Neural crest cell (in vitro differentiated cells): Measurements from ENCODE around the gene USF1. TPM values are rescaled to one million over a fixed set of nuclear protein-coding genes. Genes with fewer than 3 reads are reported as not detected.

Experiments
- DNase-seq: peaks from one replicate; pipeline ENCODE4 v3.0.0; 2021; ENCODE audit warnings: low read depth, mixed read lengths, low spot score
- H3K27ac Mint-ChIP-seq: one replicate; pipeline ENCODE4 v1.8.0; 2021; ENCODE audit warnings: mild to moderate bottlenecking, mixed read lengths; ENCODE audit not compliant: unreplicated experiment
- H3K27me3 Mint-ChIP-seq: 2 replicates; pipeline ENCODE4 v1.8.0; 2021; ENCODE audit warnings: low read depth, mild to moderate bottlenecking, mixed read lengths
- H3K36me3 Mint-ChIP-seq: 2 replicates; pipeline ENCODE4 v1.8.0; 2021; ENCODE audit warnings: low read depth, mild to moderate bottlenecking, mixed read lengths
- H3K4me1 Mint-ChIP-seq: 2 replicates; pipeline ENCODE4 v1.8.0; 2021; ENCODE audit warnings: mixed read lengths
- H3K4me3 Mint-ChIP-seq: one replicate; pipeline ENCODE4 v1.8.0; 2021; ENCODE audit warnings: mild to moderate bottlenecking, mixed read lengths
- H3K9me3 Mint-ChIP-seq: 2 replicates; pipeline ENCODE4 v1.8.0; 2021; ENCODE audit warnings: mixed read lengths
- total RNA-seq: library from RNA; stranded (reverse); gene quantifications from 2 replicates; pipeline ENCODE4 v1.2.1, GENCODE V29; 2021
- TF ChIP-seq, protein P1 (sequence below): fragments of 200-600 bp; sonication (generic); conservative IDR thresholded peaks from 2 replicates; pipeline ENCODE4 v1.5.0; 2021; ENCODE audit warnings: antibody characterized with exemption, mild to moderate bottlenecking

Gene USF1
- total RNA-seq, 1 donor from 2014 or later = 87.7 TPM

DNA sequence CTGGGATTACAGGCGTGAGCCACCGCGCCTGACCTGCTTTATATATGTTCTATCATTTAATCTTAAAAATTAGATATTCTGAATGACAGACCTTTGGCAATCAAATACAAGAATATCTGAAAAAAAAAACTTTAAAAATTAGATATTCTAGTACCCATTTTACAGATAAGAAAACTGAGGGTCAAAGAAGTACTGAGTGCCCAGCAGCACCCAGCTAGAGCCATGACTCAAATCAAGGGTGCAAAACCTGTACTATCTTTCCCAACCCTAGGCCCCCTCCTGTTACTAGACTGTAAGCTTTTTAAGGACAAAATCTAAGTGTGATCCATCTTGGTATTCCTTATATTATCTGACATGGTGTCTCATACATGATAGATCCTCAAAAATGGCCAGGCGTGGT, 15.6 kb upstream of the USF1 start:
- no peaks in the 10 kb centered on the region for H3K4me1 Mint-ChIP-seq

DNA sequence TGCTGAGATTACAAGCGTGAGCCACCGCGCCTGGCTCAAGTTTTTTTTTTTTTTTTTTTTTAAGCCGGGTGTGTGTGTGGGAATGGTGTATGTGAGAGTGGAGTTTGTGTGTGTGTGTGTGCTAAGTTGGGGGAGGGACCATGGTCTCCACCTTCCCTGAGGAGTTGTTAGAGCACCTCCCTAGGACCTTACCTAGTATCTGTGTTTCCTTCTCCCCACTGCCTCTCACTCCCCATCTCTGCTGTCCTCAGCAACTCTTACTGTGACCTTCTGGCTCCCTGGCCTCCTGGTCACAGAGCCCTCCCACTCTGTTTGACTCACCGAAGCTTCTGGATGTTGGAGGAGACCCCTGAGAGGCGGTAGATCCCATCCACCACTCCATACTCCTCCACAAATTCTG, 13.5 kb upstream of the USF1 start:
- H3K4me1 Mint-ChIP-seq = no peaks in the 10 kb centered on the region
- no peaks in the 10 kb centered on the region for H3K36me3 Mint-ChIP-seq
- H3K4me3 Mint-ChIP-seq = no peak overlapping the region
- no peak overlapping the region for H3K27ac Mint-ChIP-seq
- no peak for DNase-seq
- H3K27me3 Mint-ChIP-seq = peaks cover 20% of the 10 kb centered on the region
- H3K9me3 Mint-ChIP-seq = no peaks in the 10 kb centered on the region
- TF ChIP-seq, protein P1, sequence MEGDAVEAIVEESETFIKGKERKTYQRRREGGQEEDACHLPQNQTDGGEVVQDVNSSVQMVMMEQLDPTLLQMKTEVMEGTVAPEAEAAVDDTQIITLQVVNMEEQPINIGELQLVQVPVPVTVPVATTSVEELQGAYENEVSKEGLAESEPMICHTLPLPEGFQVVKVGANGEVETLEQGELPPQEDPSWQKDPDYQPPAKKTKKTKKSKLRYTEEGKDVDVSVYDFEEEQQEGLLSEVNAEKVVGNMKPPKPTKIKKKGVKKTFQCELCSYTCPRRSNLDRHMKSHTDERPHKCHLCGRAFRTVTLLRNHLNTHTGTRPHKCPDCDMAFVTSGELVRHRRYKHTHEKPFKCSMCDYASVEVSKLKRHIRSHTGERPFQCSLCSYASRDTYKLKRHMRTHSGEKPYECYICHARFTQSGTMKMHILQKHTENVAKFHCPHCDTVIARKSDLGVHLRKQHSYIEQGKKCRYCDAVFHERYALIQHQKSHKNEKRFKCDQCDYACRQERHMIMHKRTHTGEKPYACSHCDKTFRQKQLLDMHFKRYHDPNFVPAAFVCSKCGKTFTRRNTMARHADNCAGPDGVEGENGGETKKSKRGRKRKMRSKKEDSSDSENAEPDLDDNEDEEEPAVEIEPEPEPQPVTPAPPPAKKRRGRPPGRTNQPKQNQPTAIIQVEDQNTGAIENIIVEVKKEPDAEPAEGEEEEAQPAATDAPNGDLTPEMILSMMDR = no peak

More for the DNA sequence above, 15.6 kb upstream of the USF1 start:
- no peak for DNase-seq
- TF ChIP-seq, protein P1 = no peak
- H3K36me3 Mint-ChIP-seq = no peaks in the 10 kb centered on the region
- H3K9me3 Mint-ChIP-seq = no peaks in the 10 kb centered on the region
- no peak overlapping the region for H3K4me3 Mint-ChIP-seq
- no peak overlapping the region for H3K27ac Mint-ChIP-seq
- H3K27me3 Mint-ChIP-seq = peaks cover 24% of the 10 kb centered on the region

DNA sequence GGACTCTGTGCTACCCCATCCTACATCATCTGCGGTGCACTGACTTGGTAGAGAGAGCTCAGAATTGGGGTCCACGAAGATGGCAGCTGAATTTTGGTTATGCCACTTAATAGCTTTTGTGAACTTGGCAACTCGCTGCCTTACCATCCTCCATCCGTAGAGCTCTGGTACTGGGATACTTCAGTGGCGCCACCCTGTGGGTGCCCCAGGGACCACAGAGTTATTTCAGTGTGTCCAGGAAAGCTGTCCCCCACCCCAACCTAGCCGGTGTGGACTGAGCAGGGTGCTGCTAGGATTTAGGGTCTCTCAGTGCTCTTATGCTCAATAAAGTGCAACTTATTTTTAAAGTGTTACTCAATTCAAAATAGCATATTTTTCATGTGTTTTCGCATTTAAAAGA, 9.0 kb upstream of the USF1 start:
- Mint-ChIP-seq H3K27me3 (peaks cover 5% of the 10 kb centered on the region), H3K9me3 (peaks cover 2% of the 10 kb centered on the region), H3K27ac (no peak overlapping the region), H3K36me3 (no peaks in the 10 kb centered on the region), H3K4me1 (no peaks in the 10 kb centered on the region), H3K4me3 (no peak overlapping the region)
- TF ChIP-seq, protein P1 = peak; percentile 27
- no peak for DNase-seq

DNA sequence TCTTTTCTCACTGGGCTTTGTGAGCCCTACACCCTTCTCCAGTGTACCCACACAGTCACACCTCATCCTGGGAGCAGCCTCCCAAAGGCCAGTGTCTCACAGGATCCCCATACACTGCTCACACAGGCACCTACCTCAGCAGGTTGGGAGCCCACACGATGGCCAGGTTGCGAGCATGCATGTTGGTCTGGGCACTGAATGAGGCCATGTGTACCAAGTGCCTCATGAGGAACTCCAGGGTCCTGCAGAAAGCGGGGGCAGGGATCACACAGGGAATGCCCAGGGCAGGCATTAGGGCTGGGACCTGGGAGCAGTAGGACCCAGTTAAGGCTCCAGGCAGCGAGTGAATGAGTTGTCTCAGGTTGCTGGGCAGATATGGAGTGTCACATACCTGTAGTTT, 8.5 kb upstream of the USF1 start:
- TF ChIP-seq, protein P1 = no peak
- no peak for DNase-seq
- peak overlapping the region; percentile 22 for H3K27ac Mint-ChIP-seq
- no peaks in the 10 kb centered on the region for H3K36me3 Mint-ChIP-seq
- H3K27me3 Mint-ChIP-seq = peaks cover 5% of the 10 kb centered on the region
- H3K4me3 Mint-ChIP-seq = no peak overlapping the region
- H3K4me1 Mint-ChIP-seq = no peaks in the 10 kb centered on the region
- H3K9me3 Mint-ChIP-seq = peaks cover 2% of the 10 kb centered on the region

DNA sequence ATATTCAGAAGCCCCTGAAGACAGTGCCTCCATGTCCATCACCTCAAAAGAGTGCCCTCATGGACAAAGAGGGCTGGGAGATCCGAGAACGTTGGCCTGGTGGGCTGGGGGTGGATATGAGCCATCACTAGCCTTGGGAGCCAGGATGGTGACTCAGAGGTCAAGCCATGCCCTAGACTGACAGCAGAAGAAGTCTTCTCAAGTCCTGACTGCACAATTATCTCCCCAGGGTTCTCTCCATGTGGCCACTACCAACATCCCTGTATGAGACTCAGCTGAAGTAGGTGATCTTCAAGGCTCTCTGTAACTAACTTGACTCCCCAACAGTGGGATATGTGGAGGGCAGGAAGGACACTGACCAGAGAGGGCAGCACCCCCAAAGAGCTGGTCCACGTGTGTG, 7.1 kb upstream of the USF1 start:
- no peak overlapping the region for H3K4me3 Mint-ChIP-seq
- TF ChIP-seq, protein P1 = no peak
- no peak overlapping the region for H3K27ac Mint-ChIP-seq
- peaks cover 8% of the 10 kb centered on the region for H3K36me3 Mint-ChIP-seq
- no peaks in the 10 kb centered on the region for H3K4me1 Mint-ChIP-seq
- no peak for DNase-seq
- H3K27me3 Mint-ChIP-seq = peaks cover 12% of the 10 kb centered on the region
- peaks cover 9% of the 10 kb centered on the region for H3K9me3 Mint-ChIP-seq

DNA sequence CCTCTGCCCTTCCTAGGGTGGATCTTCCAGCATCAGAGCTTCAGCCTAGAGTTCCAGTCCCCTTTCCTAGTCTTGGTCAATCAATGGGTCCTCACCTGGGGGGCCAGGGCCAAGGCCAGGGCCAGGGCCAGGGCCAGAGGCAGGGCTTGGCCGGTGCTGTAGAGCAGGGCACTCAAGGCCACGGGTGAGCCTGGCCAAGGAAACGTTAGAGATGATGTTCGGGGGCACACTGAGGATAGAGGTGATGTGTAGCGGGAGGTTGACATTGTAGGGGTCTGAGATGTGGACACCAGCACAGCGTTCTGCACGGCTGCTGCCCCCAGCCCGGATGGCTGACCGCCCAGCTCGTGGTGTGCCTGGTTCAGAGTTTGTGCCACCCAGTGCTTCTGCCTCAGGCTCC, 5.4 kb upstream of the USF1 start:
- DNase-seq = no peak
- H3K9me3 Mint-ChIP-seq = peaks cover 16% of the 10 kb centered on the region
- H3K27me3 Mint-ChIP-seq = peaks cover 20% of the 10 kb centered on the region
- no peak overlapping the region for H3K27ac Mint-ChIP-seq
- H3K36me3 Mint-ChIP-seq = peaks cover 23% of the 10 kb centered on the region
- H3K4me3 Mint-ChIP-seq = peak overlapping the region; percentile 29
- H3K4me1 Mint-ChIP-seq = peaks cover 4% of the 10 kb centered on the region
- TF ChIP-seq, protein P1 = no peak
